IPS-18c (cell line): ENCODE data around the gene BHLHE40.

Source experiments
- H3K4me3 ChIP-seq: 2 replicates; pipeline ENCODE4 v1.7.0; 2013; ENCODE audit warnings: low read depth, mild to moderate bottlenecking, low read length, moderate library complexity; ENCODE audit not compliant: insufficient read depth
- H3K9me3 ChIP-seq: one replicate; pipeline ENCODE4 v1.6.1; 2013; ENCODE audit warnings: mild to moderate bottlenecking, low read length, moderate library complexity; ENCODE audit not compliant: control insufficient read depth, insufficient read depth

Gene BHLHE40

GRCh38 chr3:5019411-5020241, 40.4 kb downstream of the BHLHE40 start:
- Histone ChIP-seq H3K9me3 (peaks cover 2% of the 10 kb centered on the region), H3K4me3 (no peak overlapping the region)

- H3K4me3 ChIP-seq = no peak overlapping the region
These were observed 41.0 kb downstream of the BHLHE40 start for GRCh38 chr3:5020242-5020722.

GRCh38 chr3:5021116-5022092, 42.2 kb downstream of the BHLHE40 start:
- Histone ChIP-seq H3K9me3 (peaks cover 2% of the 10 kb centered on the region), H3K4me3 (no peak overlapping the region)

More at GRCh38 chr3:5020242-5020722, 41.0 kb downstream of the BHLHE40 start:
- peaks cover 2% of the 10 kb centered on the region for H3K9me3 ChIP-seq

GRCh38 chr3:5022187-5022965, 43.1 kb downstream of the BHLHE40 start:
- no peak overlapping the region for H3K4me3 ChIP-seq
- H3K9me3 ChIP-seq = peaks cover 2% of the 10 kb centered on the region

GRCh38 chr3:5022966-5023776, 43.9 kb downstream of the BHLHE40 start:
- Histone ChIP-seq H3K4me3 (no peak overlapping the region), H3K9me3 (no peaks in the 10 kb centered on the region)

GRCh38 chr3:5023777-5024346, 44.6 kb downstream of the BHLHE40 start:
- no peak overlapping the region for H3K4me3 ChIP-seq

GRCh38 chr3:5026046-5026362, 46.8 kb downstream of the BHLHE40 start:
- H3K9me3 ChIP-seq = no peaks in the 10 kb centered on the region
- H3K4me3 ChIP-seq = no peak overlapping the region

More at GRCh38 chr3:5023777-5024346, 44.6 kb downstream of the BHLHE40 start:
- no peaks in the 10 kb centered on the region for H3K9me3 ChIP-seq

- H3K4me3 ChIP-seq = no peak overlapping the region
- no peaks in the 10 kb centered on the region for H3K9me3 ChIP-seq
These were observed 50.5 kb downstream of the BHLHE40 start for GRCh38 chr3:5029715-5030114.

GRCh38 chr3:5030152-5030551, 50.9 kb downstream of the BHLHE40 start:
- no peaks in the 10 kb centered on the region for H3K9me3 ChIP-seq

GRCh38 chr3:5032844-5033243, 53.6 kb downstream of the BHLHE40 start:
- Histone ChIP-seq H3K9me3 (no peaks in the 10 kb centered on the region), H3K4me3 (no peak overlapping the region)

More at GRCh38 chr3:5030152-5030551, 50.9 kb downstream of the BHLHE40 start:
- H3K4me3 ChIP-seq = no peak overlapping the region
